Hepatocyte (in vitro differentiated cells): ENCODE results near the gene GOLGA6L10.

Experiments
- CTCF ChIP-seq: fragments of 200-600 bp; sonication (generic); IDR thresholded peaks from 2 replicates; pipeline ENCODE4 v1.5.1; 2016; ENCODE audit warnings: antibody characterized with exemption, mild to moderate bottlenecking; ENCODE audit not compliant: poor library complexity
- EZH2 ChIP-seq: fragments of 200-600 bp; sonication (generic); IDR thresholded peaks from 2 replicates; pipeline ENCODE4 v1.6.1; 2016; ENCODE audit warnings: antibody characterized with exemption, mild to moderate bottlenecking, borderline replicate concordance
- EZH2phosphoT487 ChIP-seq: fragments of 200-600 bp; sonication (generic); IDR thresholded peaks from one replicate; pipeline ENCODE4 v1.6.1; 2018; ENCODE audit warnings: antibody characterized with exemption, mild to moderate bottlenecking, low read depth, moderate library complexity; ENCODE audit not compliant: unreplicated experiment, severe bottlenecking

GRCh38 chr15:82314769-82315518 lies 34.3 kb downstream of the GOLGA6L10 start:
- TF ChIP-seq CTCF, result no peak
- no peak for TF ChIP-seq EZH2
- TF ChIP-seq EZH2phosphoT487, result no peak
